ENCODE results near the gene PLIN1. TPM values are rescaled to one million over a fixed set of nuclear protein-coding genes. Genes with fewer than 3 reads are reported as not detected.

PLIN1 gene
- total RNA-seq, 1 donor from 2014 or later: 0.14 TPM

DNA sequence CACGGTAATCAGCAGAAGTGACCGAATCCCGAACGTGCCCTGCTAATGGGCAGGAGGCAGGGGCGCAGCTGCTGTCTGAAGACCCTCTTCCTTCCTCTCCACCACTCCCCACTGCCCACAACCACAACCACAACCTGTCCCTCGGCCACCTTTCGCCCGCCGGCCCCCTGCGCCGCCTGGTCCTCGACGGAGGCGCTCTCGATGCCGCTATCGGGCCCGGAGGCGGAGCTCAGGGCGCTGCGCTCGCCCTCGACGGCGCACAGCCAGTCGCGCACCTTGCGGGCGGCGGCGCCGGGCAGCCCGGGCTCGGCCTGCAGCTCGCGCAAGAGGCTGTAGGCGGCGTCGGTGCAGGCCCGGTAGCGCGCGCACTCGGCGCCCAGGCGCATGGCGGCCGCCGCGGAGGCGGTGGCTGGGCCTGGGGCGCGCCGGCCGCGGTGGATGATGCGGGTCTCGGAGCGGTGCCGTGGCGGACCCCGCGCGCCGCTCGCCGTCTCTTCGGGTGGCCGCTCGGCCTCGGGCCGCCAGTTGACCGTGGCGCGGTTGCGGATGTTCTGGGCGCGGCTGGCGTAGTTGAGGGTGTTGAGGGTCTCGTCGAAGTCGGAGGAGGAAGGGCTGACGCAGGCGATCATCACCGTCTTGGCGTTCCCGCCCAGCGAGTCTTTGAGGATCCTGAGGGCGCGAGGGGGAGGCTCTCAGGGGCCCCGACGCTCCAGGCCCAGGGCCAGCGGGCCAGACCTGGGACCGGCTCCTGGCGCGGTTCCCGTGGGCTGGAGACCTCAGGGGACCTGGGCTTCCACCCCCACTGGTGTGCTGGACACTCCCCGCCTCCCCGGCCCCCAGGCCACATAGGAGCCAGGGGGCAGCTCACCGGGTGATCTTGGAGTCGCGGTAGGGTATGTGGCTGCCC is 30.8 kb downstream of the PLIN1 start:
- TF ChIP-seq, protein P1, sequence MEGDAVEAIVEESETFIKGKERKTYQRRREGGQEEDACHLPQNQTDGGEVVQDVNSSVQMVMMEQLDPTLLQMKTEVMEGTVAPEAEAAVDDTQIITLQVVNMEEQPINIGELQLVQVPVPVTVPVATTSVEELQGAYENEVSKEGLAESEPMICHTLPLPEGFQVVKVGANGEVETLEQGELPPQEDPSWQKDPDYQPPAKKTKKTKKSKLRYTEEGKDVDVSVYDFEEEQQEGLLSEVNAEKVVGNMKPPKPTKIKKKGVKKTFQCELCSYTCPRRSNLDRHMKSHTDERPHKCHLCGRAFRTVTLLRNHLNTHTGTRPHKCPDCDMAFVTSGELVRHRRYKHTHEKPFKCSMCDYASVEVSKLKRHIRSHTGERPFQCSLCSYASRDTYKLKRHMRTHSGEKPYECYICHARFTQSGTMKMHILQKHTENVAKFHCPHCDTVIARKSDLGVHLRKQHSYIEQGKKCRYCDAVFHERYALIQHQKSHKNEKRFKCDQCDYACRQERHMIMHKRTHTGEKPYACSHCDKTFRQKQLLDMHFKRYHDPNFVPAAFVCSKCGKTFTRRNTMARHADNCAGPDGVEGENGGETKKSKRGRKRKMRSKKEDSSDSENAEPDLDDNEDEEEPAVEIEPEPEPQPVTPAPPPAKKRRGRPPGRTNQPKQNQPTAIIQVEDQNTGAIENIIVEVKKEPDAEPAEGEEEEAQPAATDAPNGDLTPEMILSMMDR (IDR thresholded peaks at IDR 0.05; ENCODE audit: insufficient read depth, low read depth, low read length): no peak
- TF ChIP-seq EZH2 (IDR thresholded peaks at IDR 0.05; ENCODE audit: insufficient read depth, low read length): no peak
- H3K36me3 Mint-ChIP-seq (ENCODE audit: low read depth, unreplicated experiment): peaks cover 11% of the 10 kb centered on the region
- no peak overlapping the region for H2AFZ ChIP-seq (ENCODE audit: low read depth, low read length)

DNA sequence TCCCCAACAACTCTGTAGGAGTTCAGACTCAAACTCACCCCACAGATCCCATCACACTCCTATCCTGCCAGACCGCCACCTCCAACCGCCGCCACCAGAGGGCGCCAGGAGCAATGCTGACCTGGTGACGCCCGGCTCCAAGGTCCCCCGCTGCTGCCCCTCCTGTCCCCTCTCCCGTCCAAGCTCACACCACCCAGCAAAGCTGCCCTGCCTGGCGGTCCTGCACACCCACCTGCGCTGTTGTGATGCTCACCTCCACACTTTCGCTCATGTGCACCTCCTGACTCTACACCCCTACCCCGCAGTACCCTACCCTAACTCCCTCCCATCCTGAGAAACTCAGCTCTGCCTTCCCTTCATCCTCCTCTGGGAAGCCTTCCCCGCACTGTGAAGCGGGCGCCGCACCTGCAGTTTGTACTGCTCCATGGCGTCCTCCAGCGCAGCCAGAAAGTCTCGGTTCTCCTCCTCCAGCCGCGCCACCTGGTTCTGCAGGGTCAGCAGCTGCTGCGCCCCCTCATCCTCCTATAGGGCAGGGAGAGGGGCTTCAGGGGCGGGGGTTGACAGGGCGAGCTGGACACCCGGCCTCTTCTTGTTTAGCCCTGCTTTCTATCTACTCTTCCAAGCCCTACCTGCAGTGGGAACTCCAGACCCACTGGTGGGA is 31.8 kb downstream of the PLIN1 start:
- Mint-ChIP-seq H3K4me3 (ENCODE audit: unreplicated experiment) (peak overlapping the region; percentile 20), H3K36me3 (ENCODE audit: low read depth, unreplicated experiment) (peaks cover 11% of the 10 kb centered on the region)
- H3K4me2 ChIP-seq (ENCODE audit: low read length): no peak overlapping the region

More for the DNA sequence above, 30.8 kb downstream of the PLIN1 start:
- Histone ChIP-seq H4K20me1 (ENCODE audit: insufficient read depth, low read length) (peaks cover 18% of the 10 kb centered on the region), H3K4me1 (ENCODE audit: insufficient read depth, low read length) (no peaks in the 10 kb centered on the region), H3K4me2 (ENCODE audit: low read length) (no peak overlapping the region), H3K4me3 (ENCODE audit: insufficient read depth, low read depth, low read length) (no peak overlapping the region), H3K27ac (ENCODE audit: low read depth, low read length) (no peak overlapping the region), H3K27me3 (ENCODE audit: insufficient read depth, low read length) (no peaks in the 10 kb centered on the region), H3K9me3 (ENCODE audit: insufficient read depth, low read depth, low read length) (no peaks in the 10 kb centered on the region), H3K79me2 (ENCODE audit: insufficient read depth, low read length) (peaks cover 16% of the 10 kb centered on the region), H3K36me3 (ENCODE audit: insufficient read depth, low read length) (no peaks in the 10 kb centered on the region), H3K9ac (ENCODE audit: low read length) (no peak overlapping the region)
- H3K27ac Mint-ChIP-seq (ENCODE audit: unreplicated experiment): no peak overlapping the region
- FAIRE-seq (no peak), DNase-seq (ENCODE audit: low read depth) (no peak)
- no peak overlapping the region for H3K4me3 Mint-ChIP-seq (ENCODE audit: unreplicated experiment)
- H3K9me3 Mint-ChIP-seq (ENCODE audit: unreplicated experiment): no peaks in the 10 kb centered on the region
- H3K4me1 Mint-ChIP-seq (ENCODE audit: low read depth, unreplicated experiment): no peaks in the 10 kb centered on the region
- H3K27me3 Mint-ChIP-seq (ENCODE audit: low read depth, unreplicated experiment): peaks cover 4% of the 10 kb centered on the region

More for the DNA sequence above, 31.8 kb downstream of the PLIN1 start:
- Mint-ChIP-seq H3K27me3 (ENCODE audit: low read depth, unreplicated experiment) (no peaks in the 10 kb centered on the region), H3K4me1 (ENCODE audit: low read depth, unreplicated experiment) (no peaks in the 10 kb centered on the region), H3K27ac (ENCODE audit: unreplicated experiment) (no peak overlapping the region), H3K9me3 (ENCODE audit: unreplicated experiment) (no peaks in the 10 kb centered on the region)
- Histone ChIP-seq H3K4me3 (ENCODE audit: insufficient read depth, low read depth, low read length) (no peak overlapping the region), H3K36me3 (ENCODE audit: insufficient read depth, low read length) (no peaks in the 10 kb centered on the region), H3K79me2 (ENCODE audit: insufficient read depth, low read length) (peaks cover 6% of the 10 kb centered on the region), H4K20me1 (ENCODE audit: insufficient read depth, low read length) (peaks cover 10% of the 10 kb centered on the region), H3K9me3 (ENCODE audit: insufficient read depth, low read depth, low read length) (no peaks in the 10 kb centered on the region), H3K4me1 (ENCODE audit: insufficient read depth, low read length) (no peaks in the 10 kb centered on the region), H3K27me3 (ENCODE audit: insufficient read depth, low read length) (no peaks in the 10 kb centered on the region), H2AFZ (ENCODE audit: low read depth, low read length) (no peak overlapping the region), H3K27ac (ENCODE audit: low read depth, low read length) (no peak overlapping the region), H3K9ac (ENCODE audit: low read length) (no peak overlapping the region)
- TF ChIP-seq, protein P1 (IDR thresholded peaks at IDR 0.05; ENCODE audit: insufficient read depth, low read depth, low read length): peak; percentile 76
- no peak for TF ChIP-seq EZH2 (IDR thresholded peaks at IDR 0.05; ENCODE audit: insufficient read depth, low read length)
- DNase-seq (ENCODE audit: low read depth): no peak
- no peak for FAIRE-seq
